Endothelial cell of umbilical vein (primary cell): ENCODE data around the gene TEX22. TPM values are rescaled to one million over a fixed set of nuclear protein-coding genes. Genes with fewer than 3 reads are reported as not detected.

Experiments used
- BruUV-seq: library from RNA; stranded (reverse); fragments of 400-500 nt; replicated peaks from 2 replicates; lab custom pipeline; 2021; lab: Mats Ljungman, UMichigan
- CTCF ChIA-PET: fragments of 300-600, 350-600 bp; sonication (Branson Sonifier 250); formaldehyde crosslinking; loops from one replicate; lab custom pipeline; 2021; ENCODE audit warnings: antibody characterized with exemption, inconsistent platforms; lab: Charles Lee
- POLR2A ChIA-PET: fragments of 300-600, 350-600 bp; sonication (Branson Sonifier 250); formaldehyde crosslinking; loops from one replicate; lab custom pipeline; 2021; ENCODE audit warnings: antibody characterized with exemption, inconsistent platforms; lab: Charles Lee
- DNase-seq: peaks from one replicate; pipeline ENCODE4 v3.0.0-alpha.2; 2011; ENCODE audit warnings: low read depth, low spot score
- FAIRE-seq: peaks from 2 replicates; lab custom pipeline; 2011; peaks lifted over from hg19 to GRCh38; lab: Jason Lieb, UNC
- H2AFZ ChIP-seq: 2 replicates; pipeline ENCODE4 v1.6.0; 2012; ENCODE audit warnings: low read depth, low read length, control low read depth, inconsistent platforms
- H3K27ac ChIP-seq: 2 replicates; pipeline ENCODE4 v1.5.1; 2011; ENCODE audit warnings: low read depth, mild to moderate bottlenecking, control low read depth, low read length, moderate library complexity; ENCODE audit not compliant: insufficient read depth
- H3K27me3 ChIP-seq, 2 experiments: 2 replicates each; pipeline versions ENCODE4 v1.6.0 to v1.6.1; 2011; ENCODE audit warnings: low read length in 2 of 2, mixed read lengths in 1 of 2; ENCODE audit not compliant: control insufficient read depth in 2 of 2, insufficient read depth in 2 of 2
- H3K36me3 ChIP-seq, 2 experiments: 2 replicates in 1 of 2; 3 replicates in 1 of 2; pipeline ENCODE4 v1.5.1; 2011; ENCODE audit warnings: low read length in 2 of 2, mild to moderate bottlenecking in 1 of 2, moderate library complexity in 1 of 2; ENCODE audit not compliant: control insufficient read depth in 2 of 2, insufficient read depth in 2 of 2; ENCODE audit errors: extremely low read depth in 1 of 2
- H3K4me1 ChIP-seq: 3 replicates; pipeline ENCODE4 v1.5.1; 2011; ENCODE audit warnings: mild to moderate bottlenecking, low read length; ENCODE audit not compliant: control insufficient read depth, insufficient read depth; ENCODE audit errors: extremely low read depth
- H3K4me2 ChIP-seq: 2 replicates; pipeline ENCODE4 v1.6.1; 2011; ENCODE audit warnings: low read length, control low read depth, mixed read lengths; ENCODE audit not compliant: insufficient read depth
- H3K4me3 ChIP-seq, 3 experiments: fragments of 200-600 bp in 1 of 3; sonication (generic), shearing (Covaris generic) in 1 of 3; replicated peaks in 1 of 3; 2 replicates each; pipeline ENCODE4 v1.5.1; 2011 to 2016; ENCODE audit warnings: control low read depth in 3 of 3, low read length in 3 of 3, mild to moderate bottlenecking in 2 of 3, inconsistent platforms in 1 of 3, low read depth in 1 of 3, moderate library complexity in 1 of 3; ENCODE audit not compliant: insufficient read depth in 1 of 3
- H3K79me2 ChIP-seq: 2 replicates; pipeline ENCODE4 v1.6.0; 2012; ENCODE audit warnings: low read length, inconsistent platforms; ENCODE audit not compliant: control insufficient read depth, insufficient read depth
- H3K9ac ChIP-seq: replicated peaks from 2 replicates; pipeline ENCODE3; 2011; ENCODE audit warnings: low read length, control low read depth; ENCODE audit not compliant: insufficient read depth; ENCODE audit errors: extremely low read depth
- H3K9me1 ChIP-seq: replicated peaks from 3 replicates; pipeline ENCODE4 v1.6.0; 2011; ENCODE audit warnings: mild to moderate bottlenecking, low read length; ENCODE audit not compliant: control insufficient read depth, insufficient read depth; ENCODE audit errors: extremely low read depth
- H3K9me3 ChIP-seq: replicated peaks from 2 replicates; pipeline ENCODE4 v1.5.1; 2012; ENCODE audit warnings: low read length, inconsistent platforms; ENCODE audit not compliant: control insufficient read depth, insufficient read depth
- H4K20me1 ChIP-seq: replicated peaks from 2 replicates; pipeline ENCODE3; 2011; ENCODE audit warnings: mild to moderate bottlenecking, low read length; ENCODE audit not compliant: control insufficient read depth, insufficient read depth; ENCODE audit errors: extremely low read depth
- EZH2 ChIP-seq: IDR thresholded peaks from 2 replicates; pipeline ENCODE4 v1.6.1; 2012; ENCODE audit warnings: borderline replicate concordance, low read depth, mild to moderate bottlenecking, moderate library complexity, low read length, inconsistent platforms; ENCODE audit not compliant: severe bottlenecking
- FOS ChIP-seq: IDR thresholded peaks from 2 replicates; pipeline ENCODE4 v1.6.1; 2011; ENCODE audit warnings: mild to moderate bottlenecking, low read length, moderate library complexity, borderline replicate concordance; ENCODE audit not compliant: insufficient read depth
- GATA2 ChIP-seq: IDR thresholded peaks from 2 replicates; pipeline ENCODE4 v1.7.0; 2011; ENCODE audit warnings: low read depth, mild to moderate bottlenecking, moderate library complexity, mixed read lengths, low read length; ENCODE audit not compliant: insufficient read length, insufficient read depth
- JUN ChIP-seq: IDR thresholded peaks from 2 replicates; pipeline ENCODE4 v1.6.1; 2011; ENCODE audit warnings: borderline replicate concordance, low read depth; ENCODE audit not compliant: insufficient read length, insufficient read depth
- MYC ChIP-seq: IDR thresholded peaks from one replicate; pipeline ENCODE4 v1.6.1; 2011; ENCODE audit warnings: mild to moderate bottlenecking, low read depth, low read length
- POLR2A ChIP-seq: IDR thresholded peaks from 2 replicates; pipeline ENCODE4 v1.6.1; 2012; ENCODE audit warnings: low read depth, mild to moderate bottlenecking, control low read depth, low read length
- POLR2AphosphoS5 ChIP-seq: IDR thresholded peaks from 2 replicates; pipeline ENCODE4 v1.6.1; 2012; ENCODE audit warnings: low read depth, mild to moderate bottlenecking, control low read depth, low read length, moderate library complexity; ENCODE audit not compliant: insufficient read depth
- dilution Hi-C: fragments of 300-500 bp; cut with MboI; formaldehyde crosslinking; loops from one replicate; pipeline ENCODE4 v1.15.0; 2019; ENCODE audit warnings: low sequenced_read_pairs; ENCODE audit not compliant: extremely low pct_ligation_motif_present
- intact Hi-C: fragments of 100-400 bp; cut with micrococcal nuclease; formaldehyde crosslinking; loops from one replicate; pipeline ENCODE4 v1.10.0; 2022
- polyA plus RNA-seq, 4 experiments: library from polyadenylated mRNA; depleted of rRNA in 3 of 4; stranded (reverse) in 3 of 4; unstranded in 1 of 4; fragments of >200 nt; gene quantifications; 2 replicates each; pipeline versions ENCODE4 v1.2.1 to v1.2.3, GENCODE V29; 2011 to 2012; ENCODE audit warnings: missing spikeins in 1 of 4
- total RNA-seq: library from RNA; stranded (reverse); gene quantifications from 2 replicates; pipeline ENCODE4 v1.2.3, GENCODE V29; 2021
- TF ChIP-seq, protein P1 (sequence below), 2 donors: IDR thresholded peaks; 1 replicate in 1 of 2; 2 replicates in 1 of 2; pipeline ENCODE4 v1.5.1; 2011; ENCODE audit warnings: low read length in 2 of 2, mild to moderate bottlenecking in 2 of 2, moderate library complexity in 2 of 2, control low read depth in 1 of 2, inconsistent platforms in 1 of 2, low read depth in 1 of 2; ENCODE audit not compliant: insufficient read depth in 1 of 2; ENCODE audit errors: extremely low read depth in 1 of 2
- TF ChIP-seq, protein P2 (sequence below): IDR thresholded peaks from 2 replicates; pipeline ENCODE4 v1.6.1; 2011; ENCODE audit not compliant: insufficient read depth, insufficient read length

The TEX22 gene
- total and polyA plus RNA-seq, 2 donors (not counting 3 experiments of a cell fraction or from before 2014, with no cell fraction given) = 0.06 to 1.1 TPM

DNA sequence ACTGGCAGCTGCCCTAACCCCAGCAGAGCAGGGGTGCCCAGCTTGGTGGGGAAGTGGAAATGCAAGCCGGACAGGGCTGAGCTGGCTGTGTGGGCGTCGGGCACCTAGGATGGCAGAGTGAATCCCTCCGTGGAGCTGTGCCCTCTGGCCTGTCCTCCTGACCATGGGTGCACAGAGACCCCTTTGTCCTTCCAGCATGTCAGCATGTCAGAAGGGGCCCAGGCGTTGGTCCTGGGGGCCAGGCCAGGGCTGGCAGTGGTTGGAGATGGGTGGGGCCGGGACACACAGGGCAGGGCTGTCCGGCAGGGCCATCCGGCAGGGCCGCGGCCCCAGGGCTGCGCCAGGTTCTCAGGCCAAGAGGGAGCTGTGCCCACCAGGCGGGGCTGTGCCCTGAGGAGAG is 8.8 kb upstream of the TEX22 start:
- TF ChIP-seq POLR2A (no peak), POLR2AphosphoS5 (no peak)
- TF ChIP-seq, protein P1, sequence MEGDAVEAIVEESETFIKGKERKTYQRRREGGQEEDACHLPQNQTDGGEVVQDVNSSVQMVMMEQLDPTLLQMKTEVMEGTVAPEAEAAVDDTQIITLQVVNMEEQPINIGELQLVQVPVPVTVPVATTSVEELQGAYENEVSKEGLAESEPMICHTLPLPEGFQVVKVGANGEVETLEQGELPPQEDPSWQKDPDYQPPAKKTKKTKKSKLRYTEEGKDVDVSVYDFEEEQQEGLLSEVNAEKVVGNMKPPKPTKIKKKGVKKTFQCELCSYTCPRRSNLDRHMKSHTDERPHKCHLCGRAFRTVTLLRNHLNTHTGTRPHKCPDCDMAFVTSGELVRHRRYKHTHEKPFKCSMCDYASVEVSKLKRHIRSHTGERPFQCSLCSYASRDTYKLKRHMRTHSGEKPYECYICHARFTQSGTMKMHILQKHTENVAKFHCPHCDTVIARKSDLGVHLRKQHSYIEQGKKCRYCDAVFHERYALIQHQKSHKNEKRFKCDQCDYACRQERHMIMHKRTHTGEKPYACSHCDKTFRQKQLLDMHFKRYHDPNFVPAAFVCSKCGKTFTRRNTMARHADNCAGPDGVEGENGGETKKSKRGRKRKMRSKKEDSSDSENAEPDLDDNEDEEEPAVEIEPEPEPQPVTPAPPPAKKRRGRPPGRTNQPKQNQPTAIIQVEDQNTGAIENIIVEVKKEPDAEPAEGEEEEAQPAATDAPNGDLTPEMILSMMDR (IDR thresholded peaks at IDR 0.05; ENCODE audit: extremely low read depth in 1 of 2, insufficient read depth in 1 of 2, low read depth in 1 of 2, low read length in 2 of 2) = no peak
- FAIRE-seq = no peak
- Histone ChIP-seq H3K27me3 (no peaks in the 10 kb centered on the region), H3K79me2 (no peaks in the 10 kb centered on the region), H3K9ac (no peak overlapping the region), H3K9me1 (no peaks in the 10 kb centered on the region), H4K20me1 (no peaks in the 10 kb centered on the region), H3K4me2 (no peak overlapping the region), H3K4me1 (no peaks in the 10 kb centered on the region), H3K4me3 (no peak overlapping the region), H2AFZ (no peak overlapping the region), H3K9me3 (no peaks in the 10 kb centered on the region), H3K36me3 (peaks cover 0 to 2% of the 10 kb centered on the region in 2 experiments), H3K27ac (no peak overlapping the region)
- intact Hi-C loops (no loop called here), dilution Hi-C loops (no loop called here)
- POLR2A ChIA-PET = no interaction called here
- CTCF ChIA-PET = interaction anchor here (1.0 to 1.2 kb wide), 2 partner anchors 59 to 101 kb away, joined by 3 to 7 read pairs; no protein-coding TSS in a partner anchor
- DNase-seq = no peak
- BruUV-seq = no TSS peak

GRCh38 chr14:105389976-105390848 is 8.1 kb upstream of the TEX22 start:
- H3K79me2 ChIP-seq = no peaks in the 10 kb centered on the region
- dilution Hi-C loops = no loop called here
- H3K9ac ChIP-seq = no peak overlapping the region
- H2AFZ ChIP-seq = no peak overlapping the region
- no peaks in the 10 kb centered on the region for H3K4me1 ChIP-seq
- ChIA-PET CTCF (interaction anchor here (0.8 to 1.2 kb wide), 3 partner anchors 38 to 100 kb away, joined by 3 to 7 read pairs (median 3); no protein-coding TSS in a partner anchor), POLR2A (no interaction called here)
- peaks cover 0 to 2% of the 10 kb centered on the region in 2 experiments for H3K36me3 ChIP-seq
- no peaks in the 10 kb centered on the region for H3K9me3 ChIP-seq
- no peak overlapping the region for H3K4me2 ChIP-seq
- no peak for FAIRE-seq
- H3K4me3 ChIP-seq = no peak overlapping the region
- no peaks in the 10 kb centered on the region for H3K27me3 ChIP-seq
- H4K20me1 ChIP-seq = no peaks in the 10 kb centered on the region
- no peak for DNase-seq
- H3K27ac ChIP-seq = no peak overlapping the region
- no peaks in the 10 kb centered on the region for H3K9me1 ChIP-seq
- intact Hi-C loops = no loop called here
- no TSS peak for BruUV-seq
- TF ChIP-seq, protein P1 (IDR thresholded peaks at IDR 0.05; ENCODE audit: extremely low read depth in 1 of 2, insufficient read depth in 1 of 2, low read depth in 1 of 2, low read length in 2 of 2) = no peak
- TF ChIP-seq POLR2A (no peak), MYC (no peak), JUN (no peak), POLR2AphosphoS5 (no peak), EZH2 (no peak), GATA2 (no peak), FOS (no peak)
- TF ChIP-seq, protein P2, sequence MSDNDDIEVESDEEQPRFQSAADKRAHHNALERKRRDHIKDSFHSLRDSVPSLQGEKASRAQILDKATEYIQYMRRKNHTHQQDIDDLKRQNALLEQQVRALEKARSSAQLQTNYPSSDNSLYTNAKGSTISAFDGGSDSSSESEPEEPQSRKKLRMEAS = no peak
